ENCODE data around the gene GORASP1. TPM values are rescaled to one million over a fixed set of nuclear protein-coding genes. Genes with fewer than 3 reads are reported as not detected.

The GORASP1 gene
- total RNA-seq, 1 donor from 2014 or later, result 11.5 TPM

- H3K9me3 ChIP-seq (ENCODE audit: control insufficient read depth in 3 of 3, low read length in 3 of 3), result no peaks in the 10 kb centered on the region
- no peak overlapping the region for H3K4me3 ChIP-seq (ENCODE audit: low read length in 3 of 3)
- no peak overlapping the region for H3K27ac ChIP-seq (ENCODE audit: low read depth, low read length)
- H3K4me1 ChIP-seq (ENCODE audit: control insufficient read depth in 3 of 3, insufficient read depth in 3 of 3, low read length in 3 of 3), result peaks cover 4 to 20% (median 7%) of the 10 kb centered on the region in 3 donors
- H3K9ac ChIP-seq (ENCODE audit: low read depth in 1 of 3, low read length in 3 of 3), result peak overlapping the region in 2 of 3 donors; percentile 15 to 25
- H3K36me3 ChIP-seq (ENCODE audit: control insufficient read depth in 3 of 3, insufficient read depth in 3 of 3, low read length in 3 of 3), result peaks cover 60 to 67% (median 65%) of the 10 kb centered on the region in 3 donors
- H3K27me3 ChIP-seq (ENCODE audit: control insufficient read depth in 3 of 3, insufficient read depth in 3 of 3, low read length in 3 of 3), result no peaks in the 10 kb centered on the region
These were observed 8.9 kb downstream of the GORASP1 start for GRCh38 chr3:39098473-39099000.

GRCh38 chr3:39097716-39098472 lies 9.5 kb downstream of the GORASP1 start:
- H3K36me3 ChIP-seq (ENCODE audit: control insufficient read depth in 3 of 3, insufficient read depth in 3 of 3, low read length in 3 of 3), result peaks cover 65 to 72% (median 72%) of the 10 kb centered on the region in 3 donors
- H3K4me1 ChIP-seq (ENCODE audit: control insufficient read depth in 3 of 3, insufficient read depth in 3 of 3, low read length in 3 of 3), result peaks cover 4 to 14% (median 4%) of the 10 kb centered on the region in 3 donors
- H3K4me3 ChIP-seq (ENCODE audit: low read length in 3 of 3), result no peak overlapping the region

GRCh38 chr3:39096775-39097174 lies 10.7 kb downstream of the GORASP1 start:
- Histone ChIP-seq H3K4me1 (ENCODE audit: control insufficient read depth in 3 of 3, insufficient read depth in 3 of 3, low read length in 3 of 3) (peaks cover 4 to 6% (median 4%) of the 10 kb centered on the region in 3 donors), H3K27me3 (ENCODE audit: control insufficient read depth in 3 of 3, insufficient read depth in 3 of 3, low read length in 3 of 3) (no peaks in the 10 kb centered on the region), H3K36me3 (ENCODE audit: control insufficient read depth in 3 of 3, insufficient read depth in 3 of 3, low read length in 3 of 3) (peaks cover 69 to 83% (median 81%) of the 10 kb centered on the region in 3 donors), H3K9me3 (ENCODE audit: control insufficient read depth in 3 of 3, low read length in 3 of 3) (no peaks in the 10 kb centered on the region), H3K9ac (ENCODE audit: low read depth in 1 of 3, low read length in 3 of 3) (no peak overlapping the region), H3K27ac (ENCODE audit: low read depth, low read length) (no peak overlapping the region), H3K4me3 (ENCODE audit: low read length in 3 of 3) (no peak overlapping the region)

More at GRCh38 chr3:39097716-39098472, 9.5 kb downstream of the GORASP1 start:
- no peak overlapping the region for H3K27ac ChIP-seq (ENCODE audit: low read depth, low read length)
- peak overlapping the region in 1 of 3 donors; percentile 25 for H3K9ac ChIP-seq (ENCODE audit: low read depth in 1 of 3, low read length in 3 of 3)
- no peaks in the 10 kb centered on the region for H3K27me3 ChIP-seq (ENCODE audit: control insufficient read depth in 3 of 3, insufficient read depth in 3 of 3, low read length in 3 of 3)
- no peaks in the 10 kb centered on the region for H3K9me3 ChIP-seq (ENCODE audit: control insufficient read depth in 3 of 3, low read length in 3 of 3)

GRCh38 chr3:39095778-39096177 lies 11.6 kb downstream of the GORASP1 start:
- Histone ChIP-seq H3K9me3 (ENCODE audit: control insufficient read depth in 3 of 3, low read length in 3 of 3) (no peaks in the 10 kb centered on the region), H3K4me3 (ENCODE audit: low read length in 3 of 3) (no peak overlapping the region), H3K9ac (ENCODE audit: low read depth in 1 of 3, low read length in 3 of 3) (no peak overlapping the region), H3K27ac (ENCODE audit: low read depth, low read length) (no peak overlapping the region), H3K4me1 (ENCODE audit: control insufficient read depth in 3 of 3, insufficient read depth in 3 of 3, low read length in 3 of 3) (no peaks in the 10 kb centered on the region), H3K36me3 (ENCODE audit: control insufficient read depth in 3 of 3, insufficient read depth in 3 of 3, low read length in 3 of 3) (peaks cover 71 to 88% (median 88%) of the 10 kb centered on the region in 3 donors), H3K27me3 (ENCODE audit: control insufficient read depth in 3 of 3, insufficient read depth in 3 of 3, low read length in 3 of 3) (no peaks in the 10 kb centered on the region)

GRCh38 chr3:39094851-39095677 lies 12.4 kb downstream of the GORASP1 start:
- H3K27ac ChIP-seq (ENCODE audit: low read depth, low read length), result no peak overlapping the region
- H3K4me1 ChIP-seq (ENCODE audit: control insufficient read depth in 3 of 3, insufficient read depth in 3 of 3, low read length in 3 of 3), result no peaks in the 10 kb centered on the region
- no peak overlapping the region for H3K4me3 ChIP-seq (ENCODE audit: low read length in 3 of 3)
- H3K9ac ChIP-seq (ENCODE audit: low read depth in 1 of 3, low read length in 3 of 3), result no peak overlapping the region
- no peaks in the 10 kb centered on the region for H3K9me3 ChIP-seq (ENCODE audit: control insufficient read depth in 3 of 3, low read length in 3 of 3)
- peaks cover 71 to 92% (median 86%) of the 10 kb centered on the region in 3 donors for H3K36me3 ChIP-seq (ENCODE audit: control insufficient read depth in 3 of 3, insufficient read depth in 3 of 3, low read length in 3 of 3)
- H3K27me3 ChIP-seq (ENCODE audit: control insufficient read depth in 3 of 3, insufficient read depth in 3 of 3, low read length in 3 of 3), result no peaks in the 10 kb centered on the region

GRCh38 chr3:39090922-39091321 lies 16.5 kb downstream of the GORASP1 start:
- H3K27ac ChIP-seq (ENCODE audit: low read depth, low read length), result no peak overlapping the region
- H3K36me3 ChIP-seq (ENCODE audit: control insufficient read depth in 3 of 3, insufficient read depth in 3 of 3, low read length in 3 of 3), result peaks cover 67 to 86% (median 82%) of the 10 kb centered on the region in 3 donors
- no peaks in the 10 kb centered on the region for H3K9me3 ChIP-seq (ENCODE audit: control insufficient read depth in 3 of 3, low read length in 3 of 3)
- H3K9ac ChIP-seq (ENCODE audit: low read depth in 1 of 3, low read length in 3 of 3), result no peak overlapping the region
- no peaks in the 10 kb centered on the region for H3K27me3 ChIP-seq (ENCODE audit: control insufficient read depth in 3 of 3, insufficient read depth in 3 of 3, low read length in 3 of 3)
- H3K4me3 ChIP-seq (ENCODE audit: low read length in 3 of 3), result no peak overlapping the region
- H3K4me1 ChIP-seq (ENCODE audit: control insufficient read depth in 3 of 3, insufficient read depth in 3 of 3, low read length in 3 of 3), result no peaks in the 10 kb centered on the region

- H3K4me3 ChIP-seq (ENCODE audit: low read length in 3 of 3), result no peak overlapping the region
- peaks cover 53 to 78% (median 74%) of the 10 kb centered on the region in 3 donors for H3K36me3 ChIP-seq (ENCODE audit: control insufficient read depth in 3 of 3, insufficient read depth in 3 of 3, low read length in 3 of 3)
- H3K9me3 ChIP-seq (ENCODE audit: control insufficient read depth in 3 of 3, low read length in 3 of 3), result no peaks in the 10 kb centered on the region
- no peaks in the 10 kb centered on the region for H3K27me3 ChIP-seq (ENCODE audit: control insufficient read depth in 3 of 3, insufficient read depth in 3 of 3, low read length in 3 of 3)
- no peak overlapping the region for H3K27ac ChIP-seq (ENCODE audit: low read depth, low read length)
- no peak overlapping the region for H3K9ac ChIP-seq (ENCODE audit: low read depth in 1 of 3, low read length in 3 of 3)
- H3K4me1 ChIP-seq (ENCODE audit: control insufficient read depth in 3 of 3, insufficient read depth in 3 of 3, low read length in 3 of 3), result no peaks in the 10 kb centered on the region
These were observed 18.5 kb downstream of the GORASP1 start for GRCh38 chr3:39088889-39089288.

- H3K4me3 ChIP-seq (ENCODE audit: low read length in 3 of 3), result no peak overlapping the region
- no peaks in the 10 kb centered on the region for H3K9me3 ChIP-seq (ENCODE audit: control insufficient read depth in 3 of 3, low read length in 3 of 3)
- no peak overlapping the region for H3K9ac ChIP-seq (ENCODE audit: low read depth in 1 of 3, low read length in 3 of 3)
- no peak overlapping the region for H3K27ac ChIP-seq (ENCODE audit: low read depth, low read length)
- H3K27me3 ChIP-seq (ENCODE audit: control insufficient read depth in 3 of 3, insufficient read depth in 3 of 3, low read length in 3 of 3), result no peaks in the 10 kb centered on the region
- peaks cover 56 to 74% (median 71%) of the 10 kb centered on the region in 3 donors for H3K36me3 ChIP-seq (ENCODE audit: control insufficient read depth in 3 of 3, insufficient read depth in 3 of 3, low read length in 3 of 3)
- no peaks in the 10 kb centered on the region for H3K4me1 ChIP-seq (ENCODE audit: control insufficient read depth in 3 of 3, insufficient read depth in 3 of 3, low read length in 3 of 3)
These were observed 19.0 kb downstream of the GORASP1 start for GRCh38 chr3:39088456-39088855.

- no peak overlapping the region for H3K27ac ChIP-seq (ENCODE audit: low read depth, low read length)
- no peaks in the 10 kb centered on the region for H3K27me3 ChIP-seq (ENCODE audit: control insufficient read depth in 3 of 3, insufficient read depth in 3 of 3, low read length in 3 of 3)
- H3K4me1 ChIP-seq (ENCODE audit: control insufficient read depth in 3 of 3, insufficient read depth in 3 of 3, low read length in 3 of 3), result no peaks in the 10 kb centered on the region
- no peaks in the 10 kb centered on the region for H3K9me3 ChIP-seq (ENCODE audit: control insufficient read depth in 3 of 3, low read length in 3 of 3)
- no peak overlapping the region for H3K4me3 ChIP-seq (ENCODE audit: low read length in 3 of 3)
- peaks cover 43 to 63% (median 58%) of the 10 kb centered on the region in 3 donors for H3K36me3 ChIP-seq (ENCODE audit: control insufficient read depth in 3 of 3, insufficient read depth in 3 of 3, low read length in 3 of 3)
- no peak overlapping the region for H3K9ac ChIP-seq (ENCODE audit: low read depth in 1 of 3, low read length in 3 of 3)
These were observed 21.3 kb downstream of the GORASP1 start for GRCh38 chr3:39086144-39086543.
